ENCODE measurements around the gene GRB2.

Gene GRB2

DNA sequence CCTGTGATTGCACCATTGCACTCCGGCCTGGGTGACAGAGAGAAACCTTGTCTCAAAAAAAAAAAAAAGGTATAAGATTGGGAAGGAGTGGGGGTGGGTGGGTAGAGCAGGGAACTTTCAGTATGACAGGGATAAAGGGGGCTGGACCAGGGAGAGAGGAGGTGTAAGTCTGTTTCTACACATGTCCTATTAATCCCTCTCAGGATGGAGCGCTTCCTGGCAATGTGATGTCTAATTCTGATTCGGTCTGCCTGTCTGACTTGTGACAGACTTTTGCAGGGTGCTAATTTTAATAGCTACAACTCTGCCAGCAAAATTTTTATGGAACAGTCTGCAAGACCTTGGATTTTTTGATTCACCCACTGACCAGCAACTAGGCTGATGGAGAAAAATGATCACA lies 62.5 kb downstream of the GRB2 start:
- no peak overlapping the region for H3K4me3 ChIP-seq (ENCODE audit: low read depth, low read length)
- TF ChIP-seq CTCF (IDR thresholded peaks at IDR 0.05; ENCODE audit: borderline replicate concordance, insufficient read depth, low read depth, low read length): no peak

DNA sequence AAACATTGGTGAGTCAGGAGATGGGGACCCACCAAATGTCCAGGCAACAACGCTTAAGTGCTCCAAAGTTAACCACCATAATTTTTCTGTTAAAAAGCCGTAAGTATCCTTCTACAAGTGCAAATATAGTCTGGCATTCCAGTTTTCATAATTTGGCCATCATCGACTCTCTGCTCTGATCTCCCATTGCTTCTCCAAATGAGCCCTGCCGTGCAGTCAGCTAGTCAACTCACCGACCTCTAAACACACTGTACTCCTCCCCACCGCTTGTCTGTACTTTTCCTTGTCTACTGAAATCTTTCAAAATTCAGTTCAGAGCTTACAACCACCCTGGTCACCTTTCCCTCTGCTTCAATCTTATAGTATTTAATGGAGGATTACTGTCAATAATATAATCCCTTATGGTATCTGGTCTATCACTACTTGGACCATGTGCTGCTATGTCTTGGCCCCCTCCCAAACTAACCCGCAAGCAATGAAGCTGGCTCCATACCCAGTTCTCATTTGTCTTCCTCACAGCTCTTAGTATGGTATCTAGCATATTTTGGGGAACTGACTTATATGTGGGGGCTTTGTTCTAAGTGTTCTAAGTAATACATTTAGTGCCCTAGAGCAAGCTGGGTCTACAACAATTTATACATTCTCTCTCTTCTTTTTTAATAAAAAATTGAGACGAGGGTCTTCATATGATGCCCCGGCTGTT lies 63.5 kb downstream of the GRB2 start:
- no peak overlapping the region for H3K4me3 ChIP-seq (ENCODE audit: low read depth, low read length)
- TF ChIP-seq CTCF (IDR thresholded peaks at IDR 0.05; ENCODE audit: borderline replicate concordance, insufficient read depth, low read depth, low read length): no peak

- H3K4me3 ChIP-seq (ENCODE audit: low read depth, low read length): no peak overlapping the region
- TF ChIP-seq CTCF (IDR thresholded peaks at IDR 0.05; ENCODE audit: borderline replicate concordance, insufficient read depth, low read depth, low read length): no peak
Measured at GRCh38 chr17:75340631-75341030, 64.8 kb downstream of the GRB2 start.

DNA sequence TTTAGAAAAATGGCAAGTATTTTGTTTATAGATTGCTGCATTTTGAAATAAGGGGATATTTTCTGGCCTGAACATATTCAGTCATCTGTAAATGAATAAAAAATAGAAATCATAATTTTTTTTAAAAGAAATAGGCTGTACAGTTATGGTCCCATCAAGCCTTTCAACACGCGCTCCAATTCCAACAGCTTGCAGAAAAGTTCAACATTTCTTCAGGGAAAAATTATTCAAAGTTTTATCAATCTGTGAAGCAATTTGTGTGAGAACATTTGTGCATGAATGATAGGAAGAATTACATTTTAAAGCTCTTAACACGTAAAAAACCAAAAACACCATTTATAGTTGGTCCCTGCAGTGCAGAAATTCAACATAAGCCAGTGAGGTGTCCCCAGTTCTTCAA lies 65.5 kb downstream of the GRB2 start:
- no peak overlapping the region for H3K4me3 ChIP-seq (ENCODE audit: low read depth, low read length)
- TF ChIP-seq CTCF (IDR thresholded peaks at IDR 0.05; ENCODE audit: borderline replicate concordance, insufficient read depth, low read depth, low read length): no peak

GRCh38 chr17:75338335-75338734 lies 67.1 kb downstream of the GRB2 start:
- no peak overlapping the region for H3K4me3 ChIP-seq (ENCODE audit: low read depth, low read length)
- no peak for TF ChIP-seq CTCF (IDR thresholded peaks at IDR 0.05; ENCODE audit: borderline replicate concordance, insufficient read depth, low read depth, low read length)

- H3K4me3 ChIP-seq (ENCODE audit: low read depth, low read length): no peak overlapping the region
- TF ChIP-seq CTCF (IDR thresholded peaks at IDR 0.05; ENCODE audit: borderline replicate concordance, insufficient read depth, low read depth, low read length): no peak
Measured at GRCh38 chr17:75335315-75335714, 70.2 kb downstream of the GRB2 start.

DNA sequence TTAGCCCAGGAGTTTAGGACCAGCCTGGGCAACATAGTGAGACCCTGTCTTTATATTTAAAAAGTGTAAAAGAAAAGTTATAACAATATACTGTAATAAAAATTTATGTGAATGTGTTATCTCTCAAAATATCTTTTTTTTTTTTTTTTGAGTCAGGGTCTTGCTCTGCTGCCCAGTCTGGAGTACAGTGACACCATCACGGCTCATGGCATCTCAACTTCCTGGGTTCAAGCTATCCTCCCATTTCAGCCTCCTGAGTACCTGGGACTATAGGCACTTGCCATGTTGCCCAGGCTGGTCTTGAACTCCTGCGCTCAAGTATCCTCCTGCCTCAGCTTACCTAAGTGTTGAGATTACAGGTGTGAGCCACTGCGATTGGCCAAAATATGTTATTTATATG lies 70.8 kb downstream of the GRB2 start:
- no peak for TF ChIP-seq CTCF (IDR thresholded peaks at IDR 0.05; ENCODE audit: borderline replicate concordance, insufficient read depth, low read depth, low read length)
- H3K4me3 ChIP-seq (ENCODE audit: low read depth, low read length): no peak overlapping the region
